SW480 (cell line): ENCODE results near the gene CREBL2.
A peak's percentile ranks its signal among the peaks of the same experiment; 100 is the strongest.

Source experiments
- DNase-seq: peaks from one replicate; pipeline ENCODE4 v3.0.0-alpha.2; 2016; ENCODE audit warnings: low spot score

CREBL2 gene

DNA sequence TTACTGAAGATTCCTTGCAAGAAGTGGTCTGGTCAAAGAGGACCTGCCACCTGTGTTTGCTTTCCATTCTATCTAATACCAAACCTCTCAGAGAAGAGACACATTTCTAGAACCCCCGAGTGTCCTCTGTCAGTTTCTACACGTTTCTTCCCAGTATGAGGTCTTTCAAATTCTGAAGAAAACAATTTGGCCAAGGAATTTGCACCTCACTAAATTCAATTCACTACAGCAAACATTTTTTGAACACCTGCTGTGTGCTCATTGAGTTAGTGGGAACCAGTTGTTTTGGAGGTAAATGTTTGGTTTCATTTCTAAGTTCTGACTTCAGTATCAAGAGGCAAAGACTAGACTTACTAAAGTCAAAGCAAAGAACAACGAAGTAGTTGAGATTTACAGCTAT is 64.9 kb downstream of the CREBL2 start:
- DNase-seq, result no peak

DNA sequence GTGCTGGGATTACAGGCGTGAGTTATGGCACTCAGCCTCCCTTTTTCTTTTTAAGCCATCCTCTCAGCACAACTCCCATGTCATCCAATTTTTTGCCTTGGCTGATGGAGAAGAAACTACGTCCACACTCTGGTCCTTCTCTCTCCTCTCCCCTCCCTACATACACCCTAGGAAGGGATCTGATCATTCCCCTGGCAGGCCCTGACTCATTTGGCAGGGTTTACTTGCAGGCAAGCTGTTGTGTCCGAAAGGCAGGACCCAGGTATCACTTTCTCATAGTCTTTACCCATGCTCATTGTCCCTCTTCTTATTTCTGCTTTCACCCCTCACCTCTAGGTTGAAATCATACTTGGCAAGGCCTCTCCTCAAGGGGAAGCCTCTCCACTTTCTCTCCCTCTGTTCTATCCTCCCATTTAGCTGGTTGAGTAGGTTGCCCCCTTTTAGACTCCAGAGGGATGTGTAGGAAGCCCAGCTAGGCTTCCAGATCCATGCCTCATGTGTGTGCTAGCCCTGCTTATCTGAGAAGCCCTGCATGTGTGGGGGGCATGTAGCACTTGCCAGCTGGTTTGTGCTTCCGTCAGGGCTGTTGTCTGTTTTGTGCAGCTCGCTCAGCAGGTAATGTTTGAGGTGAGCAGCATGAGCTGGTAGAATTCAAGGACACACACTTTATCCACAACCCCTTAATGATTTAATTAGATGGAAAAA is 69.5 kb downstream of the CREBL2 start:
- no peak for DNase-seq

DNA sequence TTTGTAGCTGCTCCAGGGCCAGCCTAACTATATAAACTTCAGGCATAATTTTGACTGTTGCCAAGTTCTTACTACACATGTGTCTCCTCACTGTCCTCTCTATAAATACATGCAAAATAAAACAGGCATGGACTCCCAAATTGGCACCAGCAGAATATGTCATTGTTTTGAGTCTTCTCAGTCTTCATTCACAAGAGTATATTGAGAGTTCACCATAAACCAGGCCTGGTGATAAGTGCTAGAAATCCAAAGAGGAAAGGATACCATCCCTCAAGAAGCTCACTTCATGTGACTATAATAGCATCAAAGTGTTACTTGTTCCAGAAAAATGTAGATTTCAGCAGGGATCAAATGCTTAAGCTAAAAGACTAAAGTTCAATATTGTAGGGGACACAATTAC is 70.6 kb downstream of the CREBL2 start:
- DNase-seq, result no peak

DNA sequence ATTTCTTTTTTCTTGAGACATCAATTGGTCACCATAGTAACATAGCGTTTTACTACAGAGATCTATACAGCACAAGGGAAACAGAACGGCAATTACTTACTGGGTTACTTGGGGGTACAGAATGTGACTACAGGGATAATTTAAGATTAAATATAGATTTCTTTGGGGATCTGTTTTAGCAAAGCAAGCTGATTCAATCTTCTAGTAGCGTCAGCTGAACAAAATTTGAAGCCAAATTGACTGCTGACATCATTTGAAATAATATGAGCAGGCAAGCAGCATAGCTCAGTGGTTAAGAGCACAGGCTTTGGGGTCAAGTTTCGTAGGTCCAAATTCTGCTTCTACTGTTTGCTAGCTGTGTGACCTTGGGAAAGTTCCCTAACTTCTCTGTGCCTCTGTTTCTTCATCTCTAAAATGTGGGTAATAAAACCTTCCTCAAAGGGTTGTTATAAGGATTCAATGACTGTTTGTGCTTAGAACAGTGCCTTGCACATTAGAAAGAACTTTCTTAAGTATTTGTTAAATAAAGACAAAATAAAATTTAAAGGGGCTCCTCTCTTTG is 71.5 kb downstream of the CREBL2 start:
- DNase-seq, result no peak

DNA sequence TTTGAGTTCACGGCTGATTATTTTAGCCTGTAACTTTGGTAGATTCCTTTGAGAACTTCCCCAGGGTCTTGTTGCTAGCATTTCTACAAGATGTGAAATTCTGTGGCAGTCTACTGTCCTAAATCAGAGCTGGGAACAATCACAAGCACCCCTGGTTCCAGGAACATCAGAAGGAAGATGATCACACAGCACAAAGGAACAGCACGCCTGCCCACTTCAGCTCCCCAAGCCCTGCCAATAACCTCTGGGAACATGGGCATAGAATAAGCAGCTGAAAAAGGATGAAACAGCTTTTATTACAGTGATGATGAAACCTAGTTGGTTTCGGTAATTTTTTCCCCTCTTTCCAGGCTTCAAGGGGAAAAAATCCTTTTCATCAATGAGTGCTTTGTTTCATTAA is 72.0 kb downstream of the CREBL2 start:
- no peak for DNase-seq

DNA sequence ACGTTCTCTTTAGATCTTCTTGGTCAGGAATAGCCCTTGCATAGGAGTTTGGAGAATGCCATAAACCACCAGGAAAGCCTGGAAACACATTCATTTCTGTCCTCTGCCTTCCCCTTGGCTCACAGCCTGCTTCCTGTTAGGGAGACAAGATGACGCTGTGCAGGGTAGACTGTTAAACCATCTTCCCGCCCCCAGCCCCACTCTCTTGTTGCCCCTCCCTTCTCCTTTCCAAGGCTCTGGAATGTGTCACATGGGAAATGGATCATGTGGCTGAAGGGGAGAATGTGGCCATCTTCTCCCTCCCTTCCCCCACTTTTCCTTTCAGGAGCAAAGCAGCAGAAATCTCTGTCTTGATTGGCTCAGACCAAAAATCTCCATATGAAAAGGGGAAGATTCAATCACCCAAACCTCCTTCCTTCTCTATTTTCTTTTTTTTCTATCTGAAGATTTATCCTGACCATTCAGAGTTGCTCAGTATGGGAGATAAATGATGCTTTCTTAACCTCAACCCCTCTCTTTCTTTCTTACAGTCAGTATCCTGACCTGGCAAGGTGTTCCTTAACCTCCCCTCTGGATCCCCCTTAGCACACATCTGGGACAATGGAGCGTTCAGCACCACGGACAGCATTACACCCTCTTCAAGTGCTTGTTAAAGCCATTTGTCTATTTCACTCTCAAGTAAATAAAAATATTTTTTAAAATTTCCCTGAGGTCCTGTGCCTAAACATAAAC is 72.9 kb downstream of the CREBL2 start:
- DNase-seq, result peak; percentile 24

DNA sequence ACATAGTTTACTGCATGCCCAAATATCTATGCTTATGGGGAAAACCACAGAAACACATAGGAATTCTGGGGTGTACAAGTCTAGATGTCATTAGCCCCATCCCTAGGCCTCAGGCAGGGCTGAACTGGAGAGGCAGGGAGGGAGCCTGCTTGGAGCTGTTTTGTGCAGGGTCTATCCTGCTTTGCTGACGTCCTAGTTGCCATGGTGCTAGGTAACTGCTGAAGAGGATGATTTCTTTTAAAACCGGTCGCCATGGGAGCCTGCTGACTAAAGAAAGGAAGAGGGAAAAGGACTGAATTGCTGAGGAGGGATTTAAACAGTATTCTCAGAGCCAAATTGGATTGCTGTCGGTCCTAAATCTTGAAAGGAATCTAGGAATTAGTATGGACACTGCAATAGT is 73.6 kb downstream of the CREBL2 start:
- no peak for DNase-seq

DNA sequence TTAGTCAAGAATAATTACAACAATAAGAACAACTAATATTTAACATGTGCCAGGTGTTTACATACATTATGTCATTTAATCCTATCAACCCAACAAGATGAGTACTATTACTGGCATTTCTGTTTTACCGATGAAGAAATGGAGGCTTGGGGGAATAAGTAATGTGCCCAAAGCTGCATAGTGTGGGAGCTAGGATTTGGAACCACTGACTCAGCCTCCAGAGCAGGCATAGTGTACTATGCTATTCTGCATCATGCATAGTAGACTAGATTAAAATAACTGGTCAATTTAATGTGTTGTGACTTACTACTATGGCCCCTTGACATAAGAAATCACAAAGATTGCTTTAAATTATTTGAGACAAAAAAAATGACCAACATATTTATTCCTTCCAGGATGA is 74.8 kb downstream of the CREBL2 start:
- DNase-seq, result no peak

DNA sequence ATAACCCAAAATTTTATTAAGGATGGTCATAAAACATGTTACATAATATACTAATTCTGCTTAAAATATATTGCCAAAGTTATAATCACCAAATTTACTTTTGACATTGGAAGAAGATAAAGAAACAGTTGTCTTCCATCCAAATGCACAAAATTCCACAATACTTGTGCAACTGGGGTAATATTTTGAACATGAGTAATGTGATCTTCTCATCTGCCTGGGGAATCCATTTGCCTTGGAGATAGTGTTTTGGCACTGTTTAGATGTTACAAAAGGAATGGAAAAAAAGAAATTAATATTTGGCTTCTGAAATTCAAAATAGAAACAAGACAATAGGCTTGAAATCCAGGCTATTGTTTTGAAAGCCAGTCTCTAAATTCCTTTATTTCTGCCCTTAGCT is 75.2 kb downstream of the CREBL2 start:
- DNase-seq, result no peak

DNA sequence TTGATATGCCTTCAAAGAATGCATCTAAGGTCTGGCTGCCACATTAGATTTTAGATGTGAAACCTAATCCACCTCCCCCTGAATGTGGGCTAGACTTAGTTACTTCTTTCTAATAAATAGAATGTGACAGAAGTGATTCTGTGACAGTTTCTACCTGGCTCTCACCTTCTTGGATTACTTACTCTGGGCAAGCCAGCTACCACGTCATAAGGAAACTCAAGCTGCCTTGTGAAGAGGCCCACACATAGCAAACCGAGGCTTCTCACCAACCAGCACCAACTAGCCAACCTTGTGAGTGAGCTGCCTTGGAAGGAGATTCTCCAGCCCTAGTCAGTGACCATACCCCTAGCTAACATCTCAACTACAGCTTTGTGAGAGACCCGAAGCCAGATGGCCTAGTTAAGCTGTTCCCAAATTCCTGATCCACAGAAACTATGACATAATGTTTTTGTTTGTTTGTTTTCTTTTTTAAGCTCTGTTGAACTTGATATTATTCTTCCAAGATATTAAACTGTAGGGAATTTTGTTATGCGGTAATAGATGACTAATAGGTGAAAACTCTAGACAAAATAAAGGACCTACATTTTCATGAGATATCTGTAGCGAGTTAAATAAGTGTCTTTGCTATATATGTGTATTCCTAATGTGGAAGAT is 78.1 kb downstream of the CREBL2 start:
- DNase-seq, result no peak

DNA sequence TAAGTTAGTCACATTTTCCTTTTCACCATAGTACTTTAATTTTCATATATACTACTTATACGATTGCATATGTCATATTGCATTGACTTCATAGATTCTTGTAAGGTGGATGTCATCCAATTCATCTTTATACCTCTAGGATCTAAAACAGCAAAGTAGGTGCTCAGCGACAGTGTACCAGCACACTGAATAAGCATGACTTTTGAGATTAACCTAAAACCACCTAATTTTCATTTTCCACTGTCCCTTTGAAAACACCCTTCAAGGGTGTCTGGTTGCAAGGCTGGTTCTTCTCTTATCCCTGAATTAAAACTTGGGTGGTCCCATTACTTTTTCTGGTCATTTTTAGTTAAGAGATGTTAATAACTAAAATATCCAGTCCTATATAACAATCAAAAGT is 79.9 kb downstream of the CREBL2 start:
- DNase-seq, result no peak

DNA sequence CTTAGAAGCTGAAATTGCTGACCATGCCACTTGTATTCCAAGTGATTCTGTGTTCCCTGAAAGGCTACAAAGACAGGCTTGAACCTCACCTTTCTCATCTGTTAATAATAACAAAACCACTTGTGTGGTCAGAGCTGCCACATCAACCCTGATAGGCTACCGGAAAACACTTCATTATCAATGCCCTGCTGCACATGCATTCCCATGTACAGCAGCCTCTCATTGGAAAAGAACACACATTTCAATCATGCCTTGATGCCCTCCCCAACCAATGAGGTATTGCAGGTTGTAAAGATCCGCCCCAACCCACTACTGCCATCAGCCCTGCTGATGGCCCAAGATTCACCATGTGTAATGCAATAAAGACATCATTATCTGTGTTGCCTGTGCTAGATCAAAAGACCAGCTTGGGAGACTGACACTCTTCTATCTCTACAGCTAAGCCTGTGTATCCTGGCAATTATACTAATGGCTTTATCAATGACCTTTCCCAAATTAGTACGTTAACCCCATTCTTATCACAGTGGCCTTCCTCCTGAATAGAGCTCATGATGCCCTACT is 81.5 kb downstream of the CREBL2 start:
- peak; percentile 65 for DNase-seq
